HG02571 (cell line): ENCODE results near the gene AP2A1.
"Not testable (repeated sequence)": the region's sequence is repeated elsewhere in the genome, so short reads cannot be mapped to it uniquely, and the experiment has no call there.

Source experiments
- ATAC-seq: cut with Tn5 transposase; IDR thresholded peaks from one replicate; pipeline ENCODE4 v1.9.1; 2021; ENCODE audit warnings: mild to moderate bottlenecking, moderate library complexity; ENCODE audit not compliant: unreplicated experiment

AP2A1 gene

DNA sequence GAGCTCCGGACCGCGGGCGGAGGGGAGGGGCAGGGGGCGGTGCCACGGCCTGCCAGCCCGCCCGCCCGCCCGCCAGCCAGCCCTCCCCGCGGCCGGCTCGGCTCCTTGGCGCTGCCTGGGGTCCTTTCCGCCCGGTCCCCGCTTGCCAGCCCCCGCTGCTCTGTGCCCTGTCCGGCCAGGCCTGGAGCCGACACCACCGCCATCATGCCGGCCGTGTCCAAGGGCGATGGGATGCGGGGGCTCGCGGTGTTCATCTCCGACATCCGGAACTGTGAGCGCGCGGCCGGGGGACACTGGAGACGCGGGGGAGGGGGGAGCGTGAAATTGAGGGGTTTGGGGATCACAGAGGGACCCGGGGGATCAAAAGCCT is at the start of gene AP2A1:
Gene AP2A1, plus strand, starts transcription at position 72 of the 370 bp plus-strand sequence. Its CDS starts 133 bp downstream, at position 205.
- ATAC-seq, result no peak

DNA sequence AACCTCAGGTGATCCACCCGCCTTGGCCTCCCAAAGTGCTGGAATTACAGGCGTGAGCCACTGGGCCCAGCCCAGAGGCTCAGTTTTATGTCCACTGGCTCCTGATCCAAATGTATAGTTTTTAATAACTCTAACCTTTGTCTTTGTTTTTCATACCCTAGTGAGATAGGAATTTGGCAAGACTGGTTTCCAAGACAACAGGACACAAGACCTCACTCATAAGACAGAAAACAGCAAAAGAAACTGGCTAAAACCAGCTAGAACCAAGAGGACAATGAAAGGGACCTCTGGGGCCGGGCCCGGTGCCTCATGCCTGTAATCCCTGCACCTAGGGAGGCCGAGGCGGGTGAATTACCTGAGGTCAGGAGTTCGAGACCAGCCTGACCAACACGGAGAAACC is 48.3 kb upstream of the AP2A1 start:
- no peak for ATAC-seq

DNA sequence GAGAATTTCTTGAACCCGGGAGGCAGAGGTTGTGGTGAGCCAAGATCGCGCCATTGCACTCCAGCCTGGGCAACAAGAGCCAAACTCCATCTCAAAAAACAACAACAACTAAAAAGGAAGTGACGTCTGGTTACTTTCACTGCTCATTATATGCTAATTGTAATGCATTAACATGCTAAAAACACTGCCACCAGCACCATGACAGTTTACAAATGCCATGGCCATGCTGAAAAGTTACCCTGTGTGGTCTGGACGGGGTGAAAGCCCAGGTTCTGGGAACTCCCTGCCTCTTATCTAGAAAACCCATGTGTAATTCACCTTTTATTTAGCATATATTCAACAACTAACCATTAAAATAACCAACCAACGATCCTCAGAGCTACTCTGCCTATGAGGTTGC is 47.8 kb upstream of the AP2A1 start:
- no peak for ATAC-seq

DNA sequence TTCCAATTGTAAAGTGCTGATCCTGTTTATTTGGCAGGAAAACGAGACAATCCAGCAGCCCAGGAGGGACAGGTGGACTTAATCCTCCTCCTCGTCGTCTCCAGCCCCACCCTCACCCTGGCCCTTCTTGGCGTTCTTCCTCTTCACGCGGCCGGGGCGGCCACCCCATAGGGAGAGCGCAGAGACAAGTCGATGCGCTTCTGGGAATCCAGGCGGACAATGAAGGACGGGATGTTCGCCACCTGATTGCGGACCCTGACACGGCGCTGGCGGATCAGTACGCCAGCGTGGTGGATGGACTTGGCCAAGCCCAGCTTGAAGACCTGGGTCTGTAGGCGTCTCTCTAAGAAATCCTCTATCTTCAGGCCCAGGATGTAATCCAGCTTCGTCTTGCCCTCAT is 47.4 kb upstream of the AP2A1 start:
- not testable (repeated sequence) for ATAC-seq

DNA sequence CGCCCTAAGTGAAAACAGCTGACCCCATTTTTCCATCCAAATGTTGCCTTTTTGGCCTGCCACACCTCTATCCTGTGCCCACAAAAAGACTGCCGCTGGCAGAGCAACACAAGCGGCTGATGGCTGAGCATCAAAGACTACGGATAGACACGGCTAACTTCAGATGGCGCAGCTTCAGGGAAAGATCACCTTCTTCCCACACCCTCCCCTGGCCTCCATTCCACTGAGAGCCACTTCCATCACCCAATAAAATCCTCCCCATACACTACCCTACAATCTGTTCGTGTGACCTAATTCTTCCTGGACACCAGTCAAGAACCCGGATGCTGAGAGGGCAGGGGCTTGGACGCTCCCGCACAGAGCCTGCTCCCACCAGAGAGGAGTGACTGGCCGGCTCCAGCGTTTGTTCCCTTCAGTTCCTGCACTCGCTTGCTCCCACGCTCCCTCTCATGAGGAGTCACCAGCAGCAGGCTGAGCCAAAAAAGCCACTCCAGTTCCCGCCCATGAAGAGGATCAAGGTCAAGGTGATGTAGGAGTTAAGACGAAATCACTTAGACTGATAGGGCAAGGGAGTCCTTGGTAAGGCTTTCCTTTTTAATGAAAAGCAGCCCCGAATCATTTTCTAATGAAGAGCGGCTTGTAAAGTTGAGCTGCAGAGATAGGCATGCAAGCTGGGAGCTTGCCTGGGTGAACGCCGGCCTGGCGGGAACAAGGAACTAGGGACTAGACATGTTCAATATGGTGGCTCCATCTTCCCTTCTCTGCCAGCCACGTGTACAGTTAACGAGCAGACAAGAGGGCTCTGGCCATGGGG is 39.4 kb upstream of the AP2A1 start:
- no peak for ATAC-seq

DNA sequence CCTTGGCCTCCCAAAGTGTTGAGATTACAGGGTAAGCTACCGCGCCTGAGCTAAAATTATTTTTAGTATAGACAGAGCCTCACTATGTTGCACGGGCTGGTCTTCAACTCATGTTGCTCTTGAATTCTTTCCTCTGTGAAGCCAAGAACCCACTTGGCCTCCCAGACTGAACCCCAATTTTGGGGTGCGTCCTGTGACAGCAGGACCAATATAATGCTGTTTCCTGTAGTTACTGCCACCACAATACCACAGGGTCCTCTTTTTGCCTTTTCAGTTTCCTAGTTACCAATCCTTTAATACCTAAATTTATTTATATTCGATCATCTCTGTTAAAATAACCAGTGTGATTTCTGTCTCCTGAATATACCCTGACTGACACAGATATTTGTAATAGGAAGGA is 36.6 kb upstream of the AP2A1 start:
- ATAC-seq, result no peak

DNA sequence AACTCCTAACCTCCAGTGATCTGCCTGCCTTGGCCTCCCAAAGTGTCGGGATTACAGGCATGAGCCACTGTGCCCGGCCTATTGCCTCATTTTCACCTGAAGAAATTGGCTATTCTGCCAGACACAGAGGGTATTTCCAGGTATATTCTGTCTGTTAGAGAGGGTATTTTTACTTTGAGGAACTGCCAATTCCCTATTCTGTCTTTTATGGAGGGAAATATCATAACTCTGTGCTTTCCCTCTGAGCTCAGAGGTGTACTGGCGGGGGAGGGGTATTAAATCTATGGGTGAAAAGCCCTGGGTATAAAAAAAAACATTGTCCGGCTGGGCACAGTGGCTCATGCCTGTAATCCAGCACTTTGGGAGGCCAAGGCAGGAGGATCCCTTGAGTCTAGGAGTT is 28.5 kb upstream of the AP2A1 start:
- no peak for ATAC-seq

DNA sequence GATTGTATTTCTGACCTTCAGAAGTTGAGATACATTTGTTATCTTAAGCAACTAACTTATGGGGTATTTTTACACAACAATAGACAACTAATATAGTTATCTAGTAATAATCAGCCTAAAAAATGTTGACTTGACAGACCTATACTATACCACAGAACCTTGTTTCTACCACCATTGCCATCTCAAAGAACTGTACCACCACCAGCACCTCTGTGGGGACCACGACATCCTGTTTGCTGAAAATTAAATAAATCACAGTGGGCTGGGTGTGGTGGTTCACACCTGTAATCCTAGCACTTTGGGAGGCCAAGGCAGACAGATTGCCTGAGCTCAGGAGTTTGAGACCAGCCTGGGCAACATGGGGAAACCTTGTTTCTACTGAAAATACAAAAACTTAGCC is 27.7 kb upstream of the AP2A1 start:
- ATAC-seq, result no peak

DNA sequence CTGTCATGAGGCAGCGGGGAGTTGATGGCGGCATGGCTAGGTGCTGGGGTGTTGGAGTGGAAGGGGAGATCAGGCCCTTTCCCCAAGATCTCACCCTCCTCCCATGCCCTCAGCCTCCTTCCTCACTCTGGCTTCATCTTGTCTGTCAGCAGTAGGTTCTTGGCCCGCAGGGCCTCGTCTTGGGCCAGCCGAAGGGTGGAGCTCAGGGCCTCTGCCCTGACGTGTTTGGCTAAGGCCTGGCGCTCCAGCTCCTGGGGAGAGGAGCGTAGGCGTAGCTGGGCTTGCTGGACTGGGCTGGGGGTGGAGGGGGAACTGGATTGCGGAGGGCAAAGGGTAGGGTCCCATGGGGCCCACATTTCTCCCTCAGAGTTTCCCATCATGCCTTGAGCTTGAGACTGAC is 26.9 kb upstream of the AP2A1 start:
- no peak for ATAC-seq

DNA sequence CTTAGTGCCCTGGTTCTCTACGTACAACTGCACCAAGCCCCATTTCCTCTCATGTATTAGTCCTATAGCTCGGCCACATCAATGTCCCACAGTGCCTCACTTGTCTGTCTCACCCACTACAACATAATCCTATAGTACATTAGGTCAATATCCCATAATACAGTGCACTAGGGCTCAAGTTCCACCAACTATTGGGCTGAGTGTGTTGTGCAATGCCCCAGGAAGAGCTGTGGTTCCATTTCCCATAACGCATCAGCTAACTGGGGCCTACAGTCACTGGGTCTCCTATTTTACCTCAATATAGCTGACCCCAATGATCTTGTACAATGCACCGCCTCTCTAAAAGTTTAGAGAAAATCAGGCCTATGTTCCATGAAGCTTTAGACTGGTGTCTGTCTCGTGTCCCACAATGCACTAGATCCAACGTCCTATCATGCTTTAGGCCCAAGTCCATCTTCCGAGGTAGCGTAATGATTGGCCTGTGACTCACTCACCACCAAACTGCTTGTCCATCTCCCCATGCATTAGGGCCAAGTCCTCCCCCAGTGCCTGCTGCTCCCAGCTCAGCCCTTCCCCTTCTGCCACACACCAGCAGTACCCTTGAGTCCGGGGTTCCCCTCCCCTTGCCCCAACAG is 25.5 kb upstream of the AP2A1 start:
- no peak for ATAC-seq

DNA sequence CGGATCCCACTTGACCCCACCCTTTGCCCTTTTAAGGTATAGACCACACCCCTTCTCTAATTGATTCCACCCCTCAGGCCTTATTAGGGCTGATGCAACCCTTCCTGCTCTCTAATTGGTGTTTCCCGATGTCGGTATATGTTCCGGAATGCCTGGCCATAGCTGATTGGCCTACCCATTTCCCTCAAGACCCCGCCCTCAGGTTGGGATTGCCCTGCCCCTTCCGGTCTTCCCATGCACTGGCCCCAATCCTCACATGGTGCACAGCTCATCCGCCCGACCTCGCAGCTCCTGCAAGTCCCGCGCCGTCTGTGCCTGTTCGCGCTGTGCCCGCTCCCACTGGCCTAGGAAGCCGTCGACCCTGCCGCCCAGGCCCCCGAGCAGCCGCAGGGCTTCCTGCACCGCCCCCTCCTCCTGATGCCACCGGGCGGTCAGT is 21.8 kb upstream of the AP2A1 start:
- no peak for ATAC-seq

DNA sequence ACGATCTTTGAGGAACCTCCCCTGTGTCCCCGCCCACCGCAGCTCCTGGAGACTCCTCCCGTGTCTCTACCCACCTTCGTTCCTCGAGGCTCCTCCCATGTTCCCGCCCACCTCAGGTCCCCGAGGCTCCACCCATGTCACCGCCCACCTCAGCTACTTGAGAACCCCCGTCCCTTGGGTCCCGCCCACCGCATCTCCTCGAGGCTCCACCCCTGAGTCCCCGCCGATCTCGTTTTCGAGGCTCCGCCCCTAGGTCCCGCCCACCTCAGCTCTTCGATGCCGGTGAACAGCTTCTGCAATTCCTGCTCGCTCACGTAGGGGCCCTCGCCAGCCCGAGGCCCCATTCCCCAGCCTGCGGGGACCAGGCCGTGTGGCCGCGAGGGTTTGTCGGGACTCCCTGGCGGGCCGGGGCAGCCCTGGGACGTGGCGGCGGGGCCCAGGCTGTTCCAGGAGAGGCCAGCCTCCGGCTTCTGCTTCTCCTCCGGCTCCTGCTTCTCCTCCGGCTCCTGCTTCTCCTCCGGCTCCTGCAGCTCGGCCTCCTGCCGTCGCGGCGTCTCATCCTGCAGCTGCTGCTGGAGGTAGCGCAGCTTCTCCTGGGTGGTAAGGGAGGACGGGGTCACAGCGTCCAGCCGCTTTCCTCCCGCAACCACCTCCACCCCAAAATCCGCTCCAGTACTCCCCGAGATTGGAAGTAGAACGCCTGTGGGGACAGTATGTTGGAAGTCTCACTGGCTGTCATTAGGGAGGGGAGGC is 20.4 kb upstream of the AP2A1 start:
- no peak for ATAC-seq

DNA sequence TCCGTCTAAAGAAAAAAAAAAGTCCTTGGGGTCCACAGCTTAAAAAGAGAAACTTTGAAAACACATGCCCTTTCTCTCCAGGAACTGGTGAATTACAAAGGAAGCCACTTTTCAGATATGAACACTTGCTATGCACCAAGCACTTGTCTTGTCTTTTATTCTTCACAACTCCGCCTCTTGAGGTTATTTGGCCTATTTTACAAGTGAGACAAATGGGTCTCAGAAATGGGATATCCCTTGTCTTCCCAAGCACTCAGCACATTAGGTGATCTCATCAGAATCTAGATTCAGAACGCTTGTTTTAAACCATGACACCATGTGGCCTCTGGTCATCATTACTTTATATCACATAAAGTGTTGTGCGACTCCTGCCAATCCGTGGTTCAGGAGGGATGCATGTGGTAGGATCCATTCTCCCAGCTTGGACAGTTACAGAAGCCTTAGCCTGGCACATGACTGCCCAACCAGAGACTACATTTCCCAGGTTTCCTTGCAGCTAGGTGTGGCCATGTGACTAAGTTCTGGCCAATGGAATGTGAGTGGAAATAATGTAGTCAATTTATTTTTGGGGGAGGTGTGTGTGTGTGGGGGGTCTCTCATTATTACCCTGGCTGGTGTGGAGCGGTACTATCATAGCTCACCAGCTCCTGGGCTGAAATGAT is 17.6 kb upstream of the AP2A1 start:
- no peak for ATAC-seq

DNA sequence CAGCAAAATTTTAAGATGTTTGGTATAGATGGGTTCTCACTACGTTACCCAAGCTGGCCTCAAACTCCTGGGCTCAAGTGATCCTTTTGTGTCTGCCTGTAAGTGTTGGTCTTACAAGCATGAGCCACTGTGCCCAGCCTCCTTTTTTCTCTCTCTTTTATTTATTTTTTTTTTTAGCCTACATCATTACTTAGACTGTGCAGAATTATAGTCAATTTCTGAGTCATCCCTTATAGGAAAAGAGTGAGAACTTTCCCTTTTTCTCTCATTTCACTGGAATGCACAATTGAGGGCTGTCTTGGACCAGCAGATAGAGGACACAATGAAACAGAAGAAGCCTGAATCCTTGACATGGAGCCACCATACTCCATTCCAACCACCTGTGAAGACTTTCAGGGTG is 17.0 kb upstream of the AP2A1 start:
- ATAC-seq, result no peak

DNA sequence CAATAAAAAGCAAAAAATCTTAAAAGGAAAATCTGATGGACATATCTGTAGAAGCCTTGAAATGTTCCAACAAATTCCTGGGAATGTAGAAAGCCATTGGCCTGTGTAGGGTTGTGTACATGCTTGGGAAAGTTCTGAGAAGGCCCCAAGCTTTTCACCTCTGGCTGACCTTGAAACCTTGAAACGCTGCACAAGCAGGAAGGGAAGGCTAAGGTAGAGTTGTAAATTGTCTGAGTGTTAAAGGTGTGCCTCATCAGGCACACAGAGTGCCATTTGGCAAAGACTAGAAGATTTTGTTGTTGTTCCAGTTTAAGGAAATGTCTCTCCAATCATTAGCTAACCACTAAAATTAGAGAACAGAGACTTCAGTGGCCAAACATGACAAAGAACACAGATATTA is 14.1 kb upstream of the AP2A1 start:
- ATAC-seq, result no peak

DNA sequence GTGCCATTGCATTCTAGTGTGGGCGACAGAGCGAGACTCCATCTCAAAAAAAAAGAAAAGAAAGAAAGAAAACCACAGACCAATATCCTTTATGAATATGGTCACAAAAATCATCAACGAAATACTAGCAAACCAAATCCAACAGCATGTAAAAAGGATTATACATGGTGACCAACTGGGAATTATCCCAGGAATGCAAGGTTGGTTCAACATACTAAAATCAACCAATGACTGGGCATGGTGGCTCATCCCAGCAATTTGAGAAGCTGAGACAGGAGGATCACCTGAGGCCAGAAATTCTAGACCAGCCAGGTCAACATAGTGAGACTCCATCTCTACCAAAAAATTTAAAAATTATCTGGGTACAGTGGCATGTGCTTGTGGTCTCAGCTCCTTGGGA is 10.8 kb upstream of the AP2A1 start:
- no peak for ATAC-seq

DNA sequence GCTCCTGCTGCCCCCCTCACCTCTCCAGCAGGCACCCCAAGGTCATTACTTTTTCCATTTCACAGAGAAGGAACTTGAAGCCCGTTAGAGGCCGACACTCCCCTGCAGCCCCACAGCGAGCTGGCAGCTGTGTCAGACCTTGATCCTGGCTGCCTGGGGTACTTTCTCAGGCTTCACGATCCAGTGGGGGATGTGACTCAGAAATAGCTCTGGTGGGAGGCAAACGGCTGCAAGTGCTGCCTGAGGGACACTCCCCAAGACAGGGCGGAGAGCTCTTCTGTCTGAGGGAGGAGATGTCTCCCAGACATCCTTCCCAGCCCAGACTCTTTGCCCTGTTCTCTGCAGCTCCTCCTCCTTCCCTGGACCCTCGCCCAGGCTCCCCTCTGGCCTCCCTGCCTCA is 8.5 kb upstream of the AP2A1 start:
- ATAC-seq, result no peak

DNA sequence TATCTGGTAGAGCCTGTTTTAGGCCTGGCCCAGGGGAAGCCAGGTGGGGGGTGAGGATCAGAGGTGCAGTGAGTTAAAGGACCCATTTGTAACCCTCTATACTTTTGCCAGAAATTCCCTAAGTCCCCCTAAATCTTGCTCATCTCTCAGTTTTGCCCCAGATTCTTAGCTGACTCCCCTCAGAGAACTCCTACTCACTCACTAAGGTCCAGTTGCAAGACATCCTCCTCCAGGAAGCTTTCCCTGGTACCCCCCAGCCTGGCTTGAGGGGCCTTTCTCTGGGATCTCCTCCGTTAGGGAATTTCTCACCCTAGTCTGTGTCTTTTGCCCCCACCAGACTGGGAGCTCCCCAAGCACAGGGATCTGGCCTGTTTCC is 5.6 kb upstream of the AP2A1 start:
- ATAC-seq, result no peak

DNA sequence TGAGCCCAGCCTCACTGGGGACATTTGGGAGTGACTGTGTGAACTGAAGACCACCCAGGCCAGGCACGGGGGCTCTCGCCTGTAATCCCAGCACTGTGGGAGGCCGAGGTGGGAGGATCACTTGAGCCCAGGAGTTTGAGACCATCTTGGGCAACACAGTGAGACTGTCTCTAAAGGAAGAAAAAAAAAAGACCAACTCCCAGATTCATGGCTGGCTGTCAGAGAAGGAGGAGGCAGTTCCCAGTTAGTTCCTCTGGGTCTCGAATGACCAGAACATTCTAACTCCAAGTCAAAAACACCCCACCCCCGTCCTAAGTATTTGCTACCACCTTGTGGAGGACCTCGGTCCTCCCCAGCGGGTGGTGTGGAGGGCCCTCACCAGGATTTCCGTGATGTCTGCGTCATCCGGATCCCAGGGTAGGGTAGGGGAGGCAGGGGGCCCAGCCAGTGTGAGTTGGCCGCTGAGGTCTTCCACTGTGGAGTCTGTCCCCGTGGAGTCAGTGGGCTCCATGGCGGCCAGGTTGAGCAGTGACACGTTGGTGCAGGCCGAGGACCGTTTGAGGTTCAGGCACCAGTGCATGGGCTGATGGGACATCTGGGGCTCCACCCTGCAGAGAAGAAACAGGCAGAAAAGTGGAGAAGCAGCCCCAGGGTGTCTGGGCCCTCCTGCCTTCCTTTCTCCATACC is 5.0 kb upstream of the AP2A1 start:
- ATAC-seq, result no peak

DNA sequence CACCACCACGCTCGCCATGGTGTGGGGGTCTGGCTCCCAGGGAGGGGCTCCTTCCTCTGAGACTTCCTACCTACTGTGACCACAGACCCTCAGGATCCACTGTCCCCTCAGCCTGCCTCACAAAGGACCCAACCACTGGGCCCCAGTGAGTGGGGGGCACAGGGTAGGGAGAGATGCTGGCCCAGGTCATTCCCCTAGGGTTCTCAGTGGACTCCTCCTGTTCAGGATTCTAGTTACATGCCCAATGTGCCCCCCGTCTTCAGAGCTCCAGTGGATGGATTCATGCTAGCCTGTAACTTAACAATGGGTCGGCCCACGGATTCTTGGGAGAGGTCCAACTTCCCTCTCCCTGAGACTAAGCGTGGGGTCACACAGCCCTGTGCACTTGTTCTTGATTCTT is 3.6 kb upstream of the AP2A1 start, which contains the start of gene TSKS:
Gene TSKS, minus strand, starts transcription at position 77 of the 400 bp plus-strand sequence. Its CDS starts 59 bp downstream, at position 18.
- no peak for ATAC-seq

DNA sequence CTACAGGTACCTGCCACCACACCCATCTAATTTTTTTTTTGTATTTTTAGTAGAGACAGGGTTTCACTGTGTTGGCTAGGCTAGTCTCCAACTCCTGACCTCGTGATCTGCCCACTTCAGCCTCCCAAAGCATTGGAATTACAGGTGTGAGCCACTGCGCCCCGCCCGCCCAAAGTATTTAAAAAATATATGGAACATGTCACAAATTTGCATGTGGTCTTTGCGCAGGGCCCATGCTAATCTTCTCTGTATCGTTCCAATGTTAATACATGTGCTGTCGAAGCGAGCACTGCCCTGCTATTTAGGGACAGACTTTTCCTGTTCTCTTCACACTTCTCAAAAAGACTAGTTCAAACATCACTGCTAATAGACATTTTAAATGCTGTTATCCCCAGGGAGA is 2.5 kb upstream of the AP2A1 start:
- no peak for ATAC-seq
